K562 (cell line): ENCODE data around the gene HRNR. TPM values are rescaled to one million over a fixed set of nuclear protein-coding genes. Genes with fewer than 3 reads are reported as not detected.
"Not testable (repeated sequence)": the region's sequence is repeated elsewhere in the genome, so short reads cannot be mapped to it uniquely, and the experiment has no call there.

Experiments used
- ATAC-seq: fragments of 200-7000 bp; cut with Tn5 transposase; 3 replicates; pipeline ENCODE4 v1.9.1; 2020; ENCODE audit warnings: moderate library complexity
- BruUV-seq: library from RNA; stranded (reverse); fragments of 400-500 nt; replicated peaks from 2 replicates; lab custom pipeline; 2021; lab: Mats Ljungman, UMichigan
- CTCF ChIA-PET: fragments of 300-600 bp; formaldehyde crosslinking; extraction: SDS; loops from one replicate; lab custom pipeline; 2021; ENCODE audit warnings: low intra/inter-chr PET ratio; lab: Yijun Ruan, JAX
- POLR2A ChIA-PET: fragments of 300-600, 350-650 bp; sonication (Branson Sonifier 250); formaldehyde crosslinking; extraction: SDS; loops from one replicate; lab custom pipeline; 2021; ENCODE audit warnings: antibody characterized with exemption, inconsistent platforms; lab: Yijun Ruan, JAX
- DNase-seq, 4 experiments: peaks; one replicate each; pipeline versions ENCODE4 v3.0.0 to v3.0.0-alpha.2; 2011 to 2018; ENCODE audit warnings: low spot score in 3 of 4, mixed read lengths in 3 of 4; ENCODE audit errors: extremely low read depth in 1 of 4
- FAIRE-seq: peaks from 2 replicates; lab custom pipeline; 2011; peaks lifted over from hg19 to GRCh38; lab: Jason Lieb, UNC
- H2AFZ ChIP-seq: 2 replicates; pipeline ENCODE4 v1.6.0; 2011; ENCODE audit warnings: low read depth, low read length, control low read depth, inconsistent platforms
- H3K27ac ChIP-seq: fragments of 200-600 bp; 3 replicates; pipeline ENCODE4 v1.8.0; 2011; ENCODE audit warnings: low read depth, mild to moderate bottlenecking, control low read depth, inconsistent platforms, low read length, moderate library complexity, mixed read lengths; ENCODE audit errors: extremely low read depth
- H3K27me3 ChIP-seq, 2 experiments: fragments of 300-600 bp in 1 of 2; 2 replicates in 1 of 2; 3 replicates in 1 of 2; pipeline versions ENCODE4 v1.6.0 to v1.8.0; 2011; ENCODE audit warnings: inconsistent platforms in 2 of 2, low read length in 2 of 2, mild to moderate bottlenecking in 1 of 2, mixed read lengths in 1 of 2, moderate library complexity in 1 of 2; ENCODE audit not compliant: control insufficient read depth in 2 of 2, insufficient read depth in 2 of 2
- H3K36me3 ChIP-seq: fragments of 300-600 bp; 3 replicates; pipeline ENCODE4 v1.8.0; 2011; ENCODE audit warnings: mild to moderate bottlenecking, low read length, inconsistent platforms; ENCODE audit not compliant: control insufficient read depth, insufficient read depth
- H3K4me1 ChIP-seq, 2 experiments: fragments of 200-600 bp in 1 of 2; replicated peaks in 1 of 2; 2 replicates in 1 of 2; 3 replicates in 1 of 2; pipeline versions ENCODE4 v1.5.1 to v1.8.0; 2011; ENCODE audit warnings: inconsistent platforms in 2 of 2, low read length in 2 of 2, mild to moderate bottlenecking in 1 of 2, mixed read lengths in 1 of 2, moderate library complexity in 1 of 2; ENCODE audit not compliant: control insufficient read depth in 2 of 2, insufficient read depth in 2 of 2
- H3K4me2 ChIP-seq: 2 replicates; pipeline ENCODE4 v1.6.1; 2011; ENCODE audit warnings: low read length, control low read depth, inconsistent platforms, mixed read lengths; ENCODE audit not compliant: insufficient read depth
- H3K4me3 ChIP-seq: fragments of 200-600 bp; sonication (generic), shearing (Covaris generic); 2 replicates; pipeline ENCODE4 v1.5.1; 2016; ENCODE audit warnings: control low read depth, inconsistent platforms
- H3K79me2 ChIP-seq: fragments of 200-600 bp; 3 replicates; pipeline ENCODE4 v1.8.0; 2011; ENCODE audit warnings: low read length, inconsistent platforms; ENCODE audit not compliant: control insufficient read depth, insufficient read depth
- H3K9ac ChIP-seq, 2 experiments: 2 replicates each; pipeline versions ENCODE4 v1.6.0 to v1.6.1; 2011; ENCODE audit warnings: low read depth in 2 of 2, low read length in 2 of 2, control low read depth in 1 of 2, inconsistent platforms in 1 of 2, mild to moderate bottlenecking in 1 of 2, mixed read lengths in 1 of 2; ENCODE audit not compliant: insufficient read depth in 1 of 2
- H3K9me1 ChIP-seq: one replicate; pipeline ENCODE4 v1.6.0; 2011; ENCODE audit warnings: inconsistent platforms, mild to moderate bottlenecking, low read length, moderate library complexity; ENCODE audit not compliant: control insufficient read depth, insufficient read depth
- H3K9me3 ChIP-seq: replicated peaks from 2 replicates; pipeline ENCODE4 v1.5.1; 2011; ENCODE audit warnings: low read depth, low read length, inconsistent platforms; ENCODE audit not compliant: control insufficient read depth, insufficient read depth
- H4K20me1 ChIP-seq: replicated peaks from 2 replicates; pipeline ENCODE4 v1.6.1; 2011; ENCODE audit warnings: low read length, inconsistent platforms, mixed read lengths; ENCODE audit not compliant: control insufficient read depth, insufficient read depth
- KDM1A ChIP-seq, 2 experiments: fragments of 450-650 bp; IDR thresholded peaks; 2 replicates each; pipeline ENCODE4 v1.6.1; 2016; ENCODE audit warnings: mild to moderate bottlenecking in 2 of 2
- ZNF316 ChIP-seq: fragments of 450-650 bp; IDR thresholded peaks from 2 replicates; pipeline ENCODE4 v1.6.1; 2016
- WGBS: fragments of 100-300 bp; shearing (Covaris generic); methylation state at CpG from one replicate; pipeline ENCODE4 v1.1.6; 2016; ENCODE audit warnings: low coverage, mixed read lengths; ENCODE audit not compliant: insufficient coverage; ENCODE audit errors: missing lambda C conversion rate; 5-methylcytosine and 5-hydroxymethylcytosine counted together
- in situ Hi-C: fragments of 300-500 bp; cut with MboI; formaldehyde crosslinking; loops from 4 replicates; pipeline ENCODE4 v1.15.0; 2018; ENCODE audit warnings: inconsistent platforms, mixed read lengths
- intact Hi-C: fragments of 100-400 bp; cut with micrococcal nuclease; formaldehyde crosslinking; loops from 2 replicates; pipeline ENCODE4 v1.14.2; 2022
- polyA plus RNA-seq, 8 experiments: library from polyadenylated mRNA; depleted of rRNA in 4 of 8; stranded (reverse) in 5 of 8; unstranded in 3 of 8; fragments of >200 nt; fragmentation: Nextera tagmentation in 2 of 8; fragmentation: Illumina TruSeq in 1 of 8; extraction: Ambion mirVana in 2 of 8; extraction: Trizol in 1 of 8; gene quantifications; 2 replicates each; pipeline versions ENCODE4 v1.2.1 to v1.2.3, GENCODE V29; 2011 to 2014; ENCODE audit warnings: inconsistent platforms in 1 of 8, missing spikeins in 1 of 8
- total RNA-seq, 7 experiments: library from RNA; depleted of rRNA in 6 of 7; stranded (reverse); fragments of >200 nt in 6 of 7; fragmentation: Illumina TruSeq in 2 of 7; extraction: Trizol in 2 of 7; gene quantifications; 2 replicates each; pipeline versions ENCODE4 v1.2.1 to v1.2.3, GENCODE V29; 2011 to 2021; ENCODE audit warnings: low replicate concordance in 1 of 7
- TF ChIP-seq, protein P1 (sequence below): sonication (generic); formaldehyde crosslinking; IDR thresholded peaks from 2 replicates; pipeline ENCODE4 v1.8.0; 2022; ENCODE audit warnings: missing genetic modification reagents, mild to moderate bottlenecking, borderline replicate concordance

The HRNR gene
- total and polyA plus RNA-seq, 9 of the 15 experiments (the other 6 are each of a cell fraction or from before 2014, with no cell fraction given) = not detected

- TF ChIP-seq, protein P1, sequence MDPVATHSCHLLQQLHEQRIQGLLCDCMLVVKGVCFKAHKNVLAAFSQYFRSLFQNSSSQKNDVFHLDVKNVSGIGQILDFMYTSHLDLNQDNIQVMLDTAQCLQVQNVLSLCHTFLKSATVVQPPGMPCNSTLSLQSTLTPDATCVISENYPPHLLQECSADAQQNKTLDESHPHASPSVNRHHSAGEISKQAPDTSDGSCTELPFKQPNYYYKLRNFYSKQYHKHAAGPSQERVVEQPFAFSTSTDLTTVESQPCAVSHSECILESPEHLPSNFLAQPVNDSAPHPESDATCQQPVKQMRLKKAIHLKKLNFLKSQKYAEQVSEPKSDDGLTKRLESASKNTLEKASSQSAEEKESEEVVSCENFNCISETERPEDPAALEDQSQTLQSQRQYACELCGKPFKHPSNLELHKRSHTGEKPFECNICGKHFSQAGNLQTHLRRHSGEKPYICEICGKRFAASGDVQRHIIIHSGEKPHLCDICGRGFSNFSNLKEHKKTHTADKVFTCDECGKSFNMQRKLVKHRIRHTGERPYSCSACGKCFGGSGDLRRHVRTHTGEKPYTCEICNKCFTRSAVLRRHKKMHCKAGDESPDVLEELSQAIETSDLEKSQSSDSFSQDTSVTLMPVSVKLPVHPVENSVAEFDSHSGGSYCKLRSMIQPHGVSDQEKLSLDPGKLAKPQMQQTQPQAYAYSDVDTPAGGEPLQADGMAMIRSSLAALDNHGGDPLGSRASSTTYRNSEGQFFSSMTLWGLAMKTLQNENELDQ (CRISPR knock-in tag) = no peak
- TF ChIP-seq ZNF316 = no peak
- TF ChIP-seq KDM1A (IDR thresholded peaks at IDR 0.05) = no peak
These were observed 5.1 kb downstream of the HRNR start (continued) for GRCh38 chr1:152218762-152219436.

- 2% methylated on average over 10 of the region's 13 CpGs for WGBS
- H3K36me3 ChIP-seq, H2AFZ ChIP-seq, BruUV-seq, H4K20me1 ChIP-seq, H3K79me2 ChIP-seq, DNase-seq, H3K9me3 ChIP-seq, CTCF ChIA-PET, H3K4me2 ChIP-seq, H3K4me1 ChIP-seq, FAIRE-seq, ATAC-seq, H3K4me3 ChIP-seq, H3K27ac ChIP-seq, H3K9me1 ChIP-seq, H3K9ac ChIP-seq, POLR2A ChIA-PET, in situ Hi-C loops, intact Hi-C loops: not testable (repeated sequence)
- peaks cover 7 to 32% of the 10 kb centered on the region in 2 experiments; a peak in 3 of 5 replicates for H3K27me3 ChIP-seq
These were observed 8.4 kb downstream of the HRNR start for GRCh38 chr1:152215604-152216003.

DNA sequence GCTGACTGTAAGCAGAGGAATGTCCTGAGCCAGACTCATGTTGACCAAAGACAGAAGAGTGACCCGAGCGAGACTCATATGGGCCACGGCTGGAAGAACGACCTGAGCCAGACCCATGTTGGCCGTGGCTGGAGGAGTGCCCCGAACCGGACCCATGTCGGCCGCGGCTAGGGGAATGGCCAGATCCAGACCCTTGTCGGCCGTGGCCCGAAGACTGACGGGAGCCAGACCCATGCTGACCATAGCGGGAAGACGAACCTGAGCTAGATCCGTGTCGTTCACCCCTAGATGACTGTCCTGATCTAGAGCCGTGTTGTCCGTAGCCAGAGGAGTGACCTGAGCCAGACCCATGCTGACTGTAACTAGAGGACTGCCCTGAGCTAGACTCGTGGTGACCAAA lies 9.1 kb downstream of the HRNR start:
- H3K27ac ChIP-seq, H3K9ac ChIP-seq, H4K20me1 ChIP-seq, in situ Hi-C loops, CTCF ChIA-PET, H3K4me2 ChIP-seq, H3K9me1 ChIP-seq, H3K36me3 ChIP-seq, H2AFZ ChIP-seq, H3K9me3 ChIP-seq, H3K4me1 ChIP-seq, H3K79me2 ChIP-seq, DNase-seq, H3K4me3 ChIP-seq, ATAC-seq, BruUV-seq, POLR2A ChIA-PET, intact Hi-C loops, FAIRE-seq: not testable (repeated sequence)
- H3K27me3 ChIP-seq = peaks cover 7 to 25% of the 10 kb centered on the region in 2 experiments; a peak in 3 of 5 replicates
- 2% methylated on average over 15 of the region's 21 CpGs for WGBS
